ENCODE measurements around the gene LAD1. TPM values are rescaled to one million over a fixed set of nuclear protein-coding genes. Genes with fewer than 3 reads are reported as not detected.

Gene LAD1
- total and polyA plus RNA-seq, 2 of the 13 experiments (the other 11 are each of a cell fraction or from before 2014, with no cell fraction given), result 10.8 to 65.6 TPM

GRCh38 chr1:201408176-201408833 is 9.2 kb upstream of the LAD1 start (continued):
- TF ChIP-seq THRA (CRISPR knock-in tag; IDR thresholded peaks at IDR 0.05; ENCODE audit: borderline replicate concordance), result 0 out of 2 replicates have a peak, but pooled peaks have one; percentile 40
- no peak for TF ChIP-seq SNAI1 (CRISPR knock-in tag; IDR thresholded peaks at IDR 0.05; ENCODE audit: borderline replicate concordance)
- no peak for TF ChIP-seq ZNF20 (CRISPR knock-in tag; IDR thresholded peaks at IDR 0.05)
- 0 out of 2 replicates have a peak, but pooled peaks have one; percentile 44 for TF ChIP-seq ESRRA (CRISPR knock-in tag; IDR thresholded peaks at IDR 0.05; ENCODE audit: low read depth)
- TF ChIP-seq ATF1 (CRISPR knock-in tag; IDR thresholded peaks at IDR 0.05), result no peak
- TF ChIP-seq HNRNPL (IDR thresholded peaks at IDR 0.05; ENCODE audit: low read depth, low read length), result no peak
- 0 out of 2 replicates have a peak, but pooled peaks have one; percentile 44 for TF ChIP-seq ZSCAN25 (CRISPR knock-in tag; IDR thresholded peaks at IDR 0.05)
- no peak for TF ChIP-seq JARID2 (CRISPR knock-in tag; IDR thresholded peaks at IDR 0.05; ENCODE audit: insufficient replicate concordance)
- TF ChIP-seq XRCC5 (optimal IDR thresholded peaks at IDR 0.05; ENCODE audit: low read length), result peak; percentile 72
- TF ChIP-seq ZFX (CRISPR knock-in tag; IDR thresholded peaks at IDR 0.05; ENCODE audit: low read depth), result peak; percentile 51; the same call in 1 of the 2 replicates
- peak; percentile 53; the same call in 1 of the 2 replicates for TF ChIP-seq ZNF788 (CRISPR knock-in tag; IDR thresholded peaks at IDR 0.05; ENCODE audit: borderline replicate concordance)
- no peak for TF ChIP-seq PTBP1 (IDR thresholded peaks at IDR 0.05; ENCODE audit: low read depth, low read length, poor library complexity, severe bottlenecking)
- peak; percentile 92 for TF ChIP-seq SMC3 (IDR thresholded peaks at IDR 0.05; ENCODE audit: low read length)
- TF ChIP-seq FOSL2 (CRISPR knock-in tag; IDR thresholded peaks at IDR 0.05), result 0 out of 2 replicates have a peak, but pooled peaks have one; percentile 33
- no peak for TF ChIP-seq GPN1 (CRISPR knock-in tag; IDR thresholded peaks at IDR 0.05; ENCODE audit: borderline replicate concordance)
- TF ChIP-seq SMAD1 (CRISPR knock-in tag; IDR thresholded peaks at IDR 0.05; ENCODE audit: borderline replicate concordance, low read depth), result 0 out of 2 replicates have a peak, but pooled peaks have one; percentile 33
- TF ChIP-seq ZNF138 (CRISPR knock-in tag; IDR thresholded peaks at IDR 0.05; ENCODE audit: low read depth), result no peak
- peak; percentile 34 to 39; a peak in 1 of 4 replicates for TF ChIP-seq HMGXB4 (CRISPR knock-in tag; IDR thresholded peaks at IDR 0.05; ENCODE audit: borderline replicate concordance in 1 of 2, low read depth in 1 of 2)
- TF ChIP-seq UBTF (CRISPR knock-in tag; IDR thresholded peaks at IDR 0.05), result peak; percentile 15; the same call in 1 of the 2 replicates
- peak; percentile 69; the same call in 1 of the 2 replicates for TF ChIP-seq ZNF235 (CRISPR knock-in tag; IDR thresholded peaks at IDR 0.05; ENCODE audit: borderline replicate concordance)

Data from HepG2 (cell line).